Measurements from ENCODE around the gene RERE.

DNA sequence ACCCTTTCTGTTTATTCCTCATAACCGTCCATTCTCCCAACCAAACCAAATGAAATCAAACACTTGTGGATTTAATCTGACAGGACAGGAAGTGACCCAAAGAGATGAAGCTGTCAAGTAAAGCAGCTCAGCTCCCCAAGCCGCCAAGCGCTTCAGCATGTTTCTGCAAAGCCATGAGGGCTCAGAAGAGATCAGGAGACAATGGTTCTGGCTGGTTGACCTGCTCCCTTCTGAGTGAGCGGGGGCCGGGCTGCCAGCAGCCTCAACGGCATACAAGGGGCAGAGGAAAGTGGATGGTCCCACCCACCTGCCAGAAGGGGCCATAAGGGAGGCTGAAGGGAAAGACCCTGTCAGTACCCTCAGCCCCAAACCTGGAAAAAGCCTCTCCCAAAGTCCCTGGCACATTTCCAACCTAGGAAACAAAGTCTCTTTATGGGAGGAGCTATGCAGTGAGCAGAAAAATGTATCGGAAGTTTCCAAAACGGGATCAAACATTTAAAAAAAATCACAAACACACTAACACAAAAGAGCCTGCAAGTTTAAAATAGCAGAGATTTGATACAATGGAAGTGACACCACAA, 454.2 kb downstream of the RERE start:
- TF ChIP-seq SUZ12 (IDR thresholded peaks at IDR 0.05) = no peak
- TF ChIP-seq SP1 (IDR thresholded peaks at IDR 0.05) = no peak
- TF ChIP-seq BHLHE40 (IDR thresholded peaks at IDR 0.05; ENCODE audit: borderline replicate concordance) = no peak
- no peak for TF ChIP-seq TARDBP (IDR thresholded peaks at IDR 0.05)
- no peak for TF ChIP-seq HDGF (IDR thresholded peaks at IDR 0.05; ENCODE audit: borderline replicate concordance)
- no peak for TF ChIP-seq ELF4 (IDR thresholded peaks at IDR 0.05)
- TF ChIP-seq FOXM1 (IDR thresholded peaks at IDR 0.05; ENCODE audit: borderline replicate concordance) = no peak
